IPS-20b (cell line): ENCODE measurements around the gene TAL1.

ENCODE experiments used
- H3K27ac ChIP-seq: one replicate; pipeline ENCODE4 v1.5.1; 2013; ENCODE audit warnings: low read length
- H3K27me3 ChIP-seq: 2 replicates; pipeline ENCODE4 v1.6.1; 2013; ENCODE audit warnings: mild to moderate bottlenecking, low read length, inconsistent platforms; ENCODE audit not compliant: insufficient read depth
- H3K36me3 ChIP-seq: 2 replicates; pipeline ENCODE4 v1.6.1; 2013; ENCODE audit warnings: low read depth, mild to moderate bottlenecking, inconsistent platforms, low read length, moderate library complexity; ENCODE audit not compliant: insufficient read depth
- H3K4me1 ChIP-seq: 2 replicates; pipeline ENCODE4 v1.6.1; 2013; ENCODE audit warnings: mild to moderate bottlenecking, control low read depth, inconsistent platforms, low read length, moderate library complexity; ENCODE audit not compliant: insufficient read depth
- H3K4me3 ChIP-seq: 2 replicates; pipeline ENCODE4 v1.5.1; 2013; ENCODE audit warnings: mild to moderate bottlenecking, low read length, inconsistent platforms
- H3K9ac ChIP-seq: 2 replicates; pipeline ENCODE4 v1.6.1; 2013; ENCODE audit warnings: low read depth, mild to moderate bottlenecking, inconsistent platforms, low read length, moderate library complexity
- H3K9me3 ChIP-seq: 2 replicates; pipeline ENCODE4 v1.6.1; 2013; ENCODE audit warnings: mild to moderate bottlenecking, low read depth, low read length, inconsistent platforms; ENCODE audit not compliant: insufficient read depth

TAL1 gene

DNA sequence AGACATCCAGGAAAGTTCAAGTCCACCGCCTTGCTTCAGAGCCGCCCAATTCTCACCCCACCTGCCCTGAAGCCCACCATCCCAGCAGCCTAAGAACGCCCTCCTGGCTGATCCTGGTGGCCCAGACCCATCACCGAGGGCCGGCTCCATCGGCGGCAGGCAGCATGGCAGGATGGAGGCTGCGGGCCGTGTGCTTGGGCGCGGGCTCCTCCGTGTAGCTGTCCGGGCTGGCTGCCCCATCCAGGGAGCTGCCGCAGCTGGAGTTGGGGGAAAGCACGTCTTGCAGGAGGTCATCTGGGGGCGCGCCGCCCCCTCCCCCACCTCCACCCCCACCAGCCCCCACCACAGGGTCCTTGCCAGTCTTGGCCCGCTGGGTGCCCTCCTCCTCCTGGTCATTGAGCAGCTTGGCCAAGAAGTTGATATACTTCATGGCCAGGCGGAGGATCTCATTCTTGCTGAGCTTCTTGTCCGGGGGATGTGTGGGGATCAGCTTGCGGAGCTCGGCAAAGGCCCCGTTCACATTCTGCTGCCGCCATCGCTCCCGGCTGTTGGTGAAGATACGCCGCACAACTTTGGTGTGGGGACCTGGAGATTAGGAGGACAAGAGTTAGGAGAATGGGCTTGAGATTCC, 12.3 kb downstream of the TAL1 start:
- Histone ChIP-seq H3K27ac (no peak overlapping the region), H3K27me3 (peaks cover 75% of the 10 kb centered on the region), H3K4me1 (0 out of 2 replicates have a peak, but pooled peaks cover 4% of the 10 kb centered on the region), H3K36me3 (no peaks in the 10 kb centered on the region), H3K9me3 (0 out of 2 replicates have a peak, but pooled peaks cover 4% of the 10 kb centered on the region), H3K4me3 (no peak overlapping the region), H3K9ac (no peak overlapping the region)

DNA sequence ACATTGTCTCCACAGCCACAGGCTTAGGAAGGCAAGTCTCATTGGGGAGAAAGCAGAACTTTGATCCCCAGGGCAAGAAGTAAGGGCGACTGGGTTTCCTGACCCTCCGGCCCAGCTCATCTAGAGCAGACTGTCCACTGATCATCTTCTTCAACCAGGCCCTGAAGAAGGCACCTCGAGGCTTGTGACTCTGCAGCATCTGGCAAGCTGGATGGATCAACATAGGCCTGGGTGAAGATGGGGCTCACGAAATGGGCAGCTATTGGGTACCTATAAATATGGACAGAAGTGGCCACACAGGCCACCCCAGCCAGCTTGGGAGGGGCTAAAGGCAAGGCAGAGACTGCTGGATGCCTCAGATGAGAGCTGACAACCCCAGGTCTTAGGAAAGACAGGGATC, 13.0 kb downstream of the TAL1 start:
- Histone ChIP-seq H3K4me1 (0 out of 2 replicates have a peak, but pooled peaks cover 1% of the 10 kb centered on the region), H3K4me3 (no peak overlapping the region), H3K27me3 (peaks cover 74% of the 10 kb centered on the region), H3K9ac (no peak overlapping the region), H3K9me3 (0 out of 2 replicates have a peak, but pooled peaks cover 4% of the 10 kb centered on the region), H3K36me3 (no peaks in the 10 kb centered on the region), H3K27ac (no peak overlapping the region)

DNA sequence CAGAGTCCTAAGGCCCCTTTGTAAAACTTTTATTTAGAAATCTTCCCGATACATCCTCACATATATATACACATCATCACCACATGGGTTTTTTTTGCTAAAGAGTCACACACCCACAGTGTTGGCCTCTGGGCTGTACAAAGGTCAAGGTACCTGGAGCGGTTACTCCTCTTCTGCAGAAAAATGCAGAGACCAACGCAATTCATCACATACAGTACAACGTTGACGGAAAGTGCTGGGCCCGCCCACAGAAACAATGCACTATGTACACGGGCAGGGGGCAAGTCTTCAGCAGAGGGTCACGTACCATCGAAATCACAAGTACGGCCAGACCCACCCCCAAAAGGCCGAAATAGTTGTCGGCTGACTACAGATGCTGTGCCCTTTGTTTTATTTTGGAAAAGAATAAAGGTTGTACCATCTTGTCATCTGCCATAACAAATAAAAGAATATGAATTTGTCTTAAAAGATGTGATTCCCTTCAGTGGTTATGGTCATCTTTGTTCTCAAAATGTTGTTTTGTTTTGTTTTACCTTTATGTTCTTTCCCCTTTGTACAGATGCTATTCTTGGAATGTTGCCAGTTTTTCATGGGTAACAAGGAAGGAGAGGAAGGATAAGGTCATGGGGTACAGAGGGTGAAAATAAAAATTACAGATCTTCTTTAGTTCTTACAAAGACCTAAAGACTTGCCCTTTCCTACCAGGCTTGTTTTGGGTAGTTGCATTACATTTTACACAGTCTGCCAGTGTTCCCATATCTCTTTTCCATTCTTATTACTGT, 15.6 kb downstream of the TAL1 start:
- H3K36me3 ChIP-seq, result no peaks in the 10 kb centered on the region
- no peaks in the 10 kb centered on the region for H3K9me3 ChIP-seq
- H3K27me3 ChIP-seq, result peaks cover 73% of the 10 kb centered on the region
- H3K4me1 ChIP-seq, result no peaks in the 10 kb centered on the region
- H3K9ac ChIP-seq, result no peak overlapping the region
- no peak overlapping the region for H3K27ac ChIP-seq
- H3K4me3 ChIP-seq, result no peak overlapping the region

DNA sequence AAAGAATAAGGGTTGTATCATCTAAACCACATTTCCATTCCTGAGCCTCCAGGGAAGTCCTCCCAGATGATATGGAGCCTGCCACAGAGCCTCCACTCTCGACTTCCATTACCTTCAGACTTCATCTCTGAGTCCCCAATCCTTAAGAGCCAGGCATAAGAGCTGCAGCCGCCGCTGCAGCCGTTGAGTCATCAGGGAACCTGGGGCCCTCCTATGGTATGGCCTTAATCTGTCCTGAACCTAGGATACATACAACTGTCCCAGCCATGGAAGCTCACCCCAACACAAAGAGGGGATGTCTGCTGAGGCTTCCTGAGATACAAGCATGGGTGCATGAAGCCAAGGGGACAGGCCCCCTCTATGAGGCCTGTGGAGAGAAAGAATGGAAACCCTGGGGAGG, 16.3 kb downstream of the TAL1 start:
- Histone ChIP-seq H3K9ac (no peak overlapping the region), H3K27me3 (peaks cover 73% of the 10 kb centered on the region), H3K4me3 (no peak overlapping the region), H3K4me1 (no peaks in the 10 kb centered on the region), H3K9me3 (no peaks in the 10 kb centered on the region), H3K27ac (no peak overlapping the region), H3K36me3 (no peaks in the 10 kb centered on the region)

DNA sequence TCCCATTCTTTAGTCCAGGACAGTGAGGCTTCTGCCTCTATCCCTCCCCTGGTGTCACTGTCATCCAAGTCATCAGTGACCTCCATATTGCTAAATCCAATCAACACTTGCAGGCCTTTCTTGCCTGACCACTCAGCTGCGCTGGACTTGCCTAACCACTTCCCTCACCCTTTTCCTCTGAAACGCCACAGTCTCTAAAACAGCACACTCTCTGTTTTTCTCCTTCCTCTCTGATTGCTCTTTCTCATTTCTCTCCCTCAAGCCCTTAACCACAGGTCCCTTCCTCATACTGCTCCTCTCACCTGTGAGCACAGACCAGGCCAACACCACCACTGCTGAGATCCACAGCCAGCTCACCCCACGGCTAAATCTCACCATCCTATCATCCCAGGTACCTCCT, 17.5 kb downstream of the TAL1 start:
- Histone ChIP-seq H3K4me3 (no peak overlapping the region), H3K27me3 (peaks cover 74% of the 10 kb centered on the region), H3K9ac (no peak overlapping the region), H3K9me3 (no peaks in the 10 kb centered on the region), H3K36me3 (no peaks in the 10 kb centered on the region), H3K27ac (no peak overlapping the region), H3K4me1 (no peaks in the 10 kb centered on the region)

DNA sequence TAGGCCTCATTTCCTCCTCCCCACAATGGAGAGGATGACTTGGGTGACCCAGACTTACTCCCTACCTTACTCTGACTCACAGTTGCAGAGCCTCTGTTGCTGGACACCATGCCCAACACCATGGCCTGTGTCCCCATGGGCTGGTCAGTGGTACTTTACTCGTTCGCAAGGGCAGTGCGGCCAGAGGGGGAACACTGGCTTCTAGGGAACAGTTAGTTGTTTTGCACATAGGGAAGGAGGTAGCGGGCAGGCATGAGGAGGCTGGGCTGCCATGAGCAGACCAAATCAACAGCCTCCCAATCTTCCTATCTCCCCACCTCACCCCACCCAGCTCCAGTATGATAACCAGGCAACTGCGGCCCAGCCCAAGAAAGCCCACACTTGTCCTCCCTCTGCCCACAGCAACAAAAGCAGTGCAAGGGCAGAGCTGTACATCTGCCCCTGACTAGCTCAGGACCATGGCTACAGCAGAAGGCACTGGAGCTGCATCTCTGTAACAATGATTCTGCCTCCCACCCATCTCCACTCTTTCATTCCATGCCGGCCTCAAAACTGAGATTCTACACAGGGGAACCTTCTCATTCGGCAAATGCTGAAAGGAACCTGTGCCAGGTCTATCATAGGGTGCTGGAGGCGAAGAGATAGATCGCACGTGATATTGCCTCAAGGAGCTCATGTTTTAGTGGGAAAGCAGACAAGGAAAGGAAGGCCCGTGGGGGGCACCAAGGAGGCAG, 18.6 kb downstream of the TAL1 start:
- H3K4me3 ChIP-seq, result no peak overlapping the region
- peaks cover 74% of the 10 kb centered on the region for H3K27me3 ChIP-seq
- H3K36me3 ChIP-seq, result no peaks in the 10 kb centered on the region
- no peak overlapping the region for H3K27ac ChIP-seq
- no peak overlapping the region for H3K9ac ChIP-seq
- H3K9me3 ChIP-seq, result no peaks in the 10 kb centered on the region
- H3K4me1 ChIP-seq, result no peaks in the 10 kb centered on the region

DNA sequence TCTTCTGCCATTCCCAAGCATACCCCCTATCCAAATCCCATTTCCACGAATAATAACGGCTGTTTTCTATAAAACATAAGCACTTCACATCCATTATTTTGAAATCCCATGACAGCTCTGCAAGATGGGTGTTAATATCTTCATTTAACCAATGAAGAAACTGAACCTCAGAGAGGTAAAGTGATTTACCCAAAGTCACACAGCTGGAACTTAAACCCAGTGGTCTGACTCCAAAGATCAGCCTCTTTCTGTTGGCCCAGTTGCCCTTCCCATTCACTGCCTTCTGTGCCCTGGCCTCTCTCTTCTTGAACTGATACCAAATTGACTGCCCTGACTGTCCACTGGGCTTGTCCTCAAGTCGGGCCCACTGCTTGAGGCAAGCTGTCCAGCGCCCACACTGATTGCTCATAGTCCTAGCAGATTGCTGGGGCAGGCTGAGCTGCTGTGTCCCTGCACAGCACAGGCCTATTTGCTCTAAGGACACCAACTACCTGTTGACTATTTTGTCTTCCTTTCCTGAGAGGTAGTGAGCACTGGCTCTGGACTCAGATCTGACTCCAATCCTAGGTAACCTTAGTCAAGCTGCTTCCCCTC, 19.3 kb downstream of the TAL1 start:
- no peaks in the 10 kb centered on the region for H3K9me3 ChIP-seq
- H3K4me3 ChIP-seq, result no peak overlapping the region
- H3K4me1 ChIP-seq, result peaks cover 4% of the 10 kb centered on the region; the same call in 1 of the 2 replicates
- H3K27me3 ChIP-seq, result peaks cover 74% of the 10 kb centered on the region
- no peak overlapping the region for H3K9ac ChIP-seq
- no peak overlapping the region for H3K27ac ChIP-seq
- no peaks in the 10 kb centered on the region for H3K36me3 ChIP-seq

DNA sequence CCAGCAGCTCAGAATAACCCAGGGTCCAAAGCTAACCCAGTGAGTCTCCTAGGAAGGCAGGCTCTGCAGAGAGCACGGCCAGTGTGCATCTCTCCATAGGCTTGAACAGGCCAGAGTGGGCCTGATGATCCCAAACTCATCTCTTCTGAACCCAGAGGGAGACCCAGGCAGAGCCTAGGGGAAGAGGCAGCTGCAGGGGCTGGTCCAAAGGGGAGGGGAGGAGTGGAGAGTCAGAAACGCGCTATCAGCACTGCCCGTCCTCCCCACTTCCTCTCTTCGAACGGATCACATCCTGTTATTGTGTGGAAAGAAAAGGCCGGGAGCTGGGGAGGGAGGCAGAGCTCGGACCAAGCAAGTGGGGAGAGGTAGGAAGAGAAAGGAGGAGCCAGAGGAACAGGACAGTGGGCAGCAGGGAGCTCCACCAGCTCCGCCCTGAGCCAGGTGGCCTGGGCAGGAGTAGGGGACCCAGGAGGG, 20.2 kb downstream of the TAL1 start:
- no peaks in the 10 kb centered on the region for H3K36me3 ChIP-seq
- peaks cover 79% of the 10 kb centered on the region for H3K27me3 ChIP-seq
- H3K9me3 ChIP-seq, result no peaks in the 10 kb centered on the region
- peaks cover 4% of the 10 kb centered on the region; the same call in 1 of the 2 replicates for H3K4me1 ChIP-seq
- no peak overlapping the region for H3K9ac ChIP-seq
- H3K27ac ChIP-seq, result no peak overlapping the region
- no peak overlapping the region for H3K4me3 ChIP-seq

DNA sequence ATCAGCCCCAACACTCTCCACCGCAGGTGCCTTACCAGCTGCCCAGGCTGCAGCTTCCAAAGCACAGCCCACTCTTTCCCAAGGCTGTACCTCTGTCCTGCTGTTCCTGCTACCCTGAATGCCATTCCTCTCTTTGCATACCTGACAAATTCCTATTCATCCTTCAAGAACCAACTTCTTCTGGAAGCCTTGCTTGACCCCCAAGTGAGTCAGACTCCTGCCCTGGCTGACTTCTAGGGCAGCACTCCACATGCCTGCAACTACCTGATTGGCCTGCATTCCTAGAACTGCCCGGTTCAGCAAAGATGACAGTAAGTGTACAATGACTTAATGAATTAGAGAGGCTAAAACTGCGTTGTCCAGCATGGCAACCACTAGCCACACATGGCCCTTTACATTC, 21.4 kb downstream of the TAL1 start:
- Histone ChIP-seq H3K9ac (no peak overlapping the region), H3K36me3 (no peaks in the 10 kb centered on the region), H3K9me3 (no peaks in the 10 kb centered on the region), H3K4me3 (no peak overlapping the region), H3K27me3 (peaks cover 81% of the 10 kb centered on the region), H3K27ac (no peak overlapping the region), H3K4me1 (peaks cover 4% of the 10 kb centered on the region; the same call in 1 of the 2 replicates)

DNA sequence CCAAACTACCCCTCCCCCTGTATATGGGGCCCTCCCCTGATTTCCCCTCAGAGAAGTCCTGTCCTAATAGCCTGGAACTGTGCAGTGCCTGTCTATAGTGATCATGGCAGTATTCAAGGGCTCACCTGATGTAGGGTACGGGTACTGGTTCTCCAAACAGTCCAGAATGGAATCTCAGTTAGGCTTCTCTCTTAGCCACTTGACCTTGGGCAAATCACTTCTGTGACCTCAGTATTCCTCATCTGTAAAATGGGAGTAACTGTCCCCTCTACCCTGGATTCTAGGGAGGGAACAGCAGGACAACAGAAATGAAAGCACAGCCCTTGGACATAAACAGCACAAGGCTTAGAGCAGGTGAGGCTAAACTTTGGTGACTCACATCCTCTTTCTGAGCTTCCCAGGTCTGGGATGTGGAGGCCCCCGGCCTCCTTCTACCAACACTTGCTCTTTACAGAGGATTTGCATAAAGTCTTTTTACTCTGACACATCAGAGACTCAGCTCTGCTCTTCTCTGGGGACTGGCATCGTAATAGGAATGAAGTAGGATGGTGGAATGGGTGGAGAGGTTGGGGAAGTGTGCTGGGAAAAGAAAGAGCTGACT, 22.2 kb downstream of the TAL1 start:
- peaks cover 84% of the 10 kb centered on the region for H3K27me3 ChIP-seq
- no peaks in the 10 kb centered on the region for H3K9me3 ChIP-seq
- H3K4me3 ChIP-seq, result no peak overlapping the region
- H3K36me3 ChIP-seq, result no peaks in the 10 kb centered on the region
- H3K4me1 ChIP-seq, result peaks cover 4% of the 10 kb centered on the region; the same call in 1 of the 2 replicates
- no peak overlapping the region for H3K9ac ChIP-seq
- H3K27ac ChIP-seq, result no peak overlapping the region

DNA sequence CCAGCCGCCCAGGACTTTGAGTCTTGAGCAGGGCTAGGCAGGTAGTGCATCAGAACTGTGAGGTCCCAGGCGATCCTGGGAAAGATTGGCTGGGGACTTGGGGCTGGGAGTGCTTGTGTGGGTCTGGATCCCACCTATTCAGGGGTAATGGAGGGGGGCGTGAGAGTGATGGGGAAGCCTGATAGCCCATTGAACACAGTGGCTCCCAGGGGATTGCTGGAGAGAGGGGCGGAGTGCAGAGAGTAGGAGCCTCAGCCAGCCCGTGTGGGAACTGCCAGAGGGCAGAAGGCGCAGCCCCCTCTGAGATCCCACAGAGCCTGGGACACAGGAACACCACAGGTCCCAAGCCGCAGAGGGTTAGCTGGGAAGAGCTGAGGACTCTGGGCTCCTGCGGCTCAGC, 22.9 kb downstream of the TAL1 start:
- Histone ChIP-seq H3K36me3 (no peaks in the 10 kb centered on the region), H3K9ac (no peak overlapping the region), H3K4me1 (peaks cover 4% of the 10 kb centered on the region; the same call in 1 of the 2 replicates), H3K4me3 (peak overlapping the region; percentile 54; the same call in 1 of the 2 replicates), H3K27ac (no peak overlapping the region), H3K27me3 (peaks cover 83% of the 10 kb centered on the region), H3K9me3 (no peaks in the 10 kb centered on the region)
